GM19372 (cell line): ENCODE results near the gene ZNF780B.

Experiments used
- ATAC-seq: cut with Tn5 transposase; IDR thresholded peaks from one replicate; pipeline ENCODE4 v1.9.1; 2021; ENCODE audit warnings: mild to moderate bottlenecking, low read depth, moderate library complexity; ENCODE audit not compliant: unreplicated experiment

Gene ZNF780B

GRCh38 chr19:39986643-39987042 is 69.4 kb downstream of the ZNF780B start:
- ATAC-seq: no peak

- ATAC-seq: no peak
These were observed 72.2 kb downstream of the ZNF780B start for GRCh38 chr19:39983695-39984300.

GRCh38 chr19:39982883-39983282 is 73.1 kb downstream of the ZNF780B start:
- no peak for ATAC-seq
